OCI-LY7 (cell line): ENCODE results near the gene EXOC6B. TPM values are rescaled to one million over a fixed set of nuclear protein-coding genes. Genes with fewer than 3 reads are reported as not detected.

ENCODE experiments used
- BruUV-seq: library from RNA; stranded (reverse); fragments of 400-500 nt; replicated peaks from 2 replicates; lab custom pipeline; 2021; lab: Mats Ljungman, UMichigan
- CTCF ChIA-PET: fragments of 300-600 bp; sonication (Branson Sonifier 250); formaldehyde crosslinking; loops from one replicate; lab custom pipeline; 2022; ENCODE audit warnings: antibody characterized with exemption; ENCODE audit not compliant: unreplicated experiment; lab: Charles Lee
- POLR2A ChIA-PET: fragments of 300-600 bp; sonication (Branson Sonifier 250); formaldehyde crosslinking; loops from one replicate; lab custom pipeline; 2022; ENCODE audit warnings: antibody characterized with exemption; lab: Charles Lee
- DNase-seq: peaks from one replicate; pipeline ENCODE4 v3.0.0-alpha.2; 2015; ENCODE audit warnings: low spot score
- H2AFZ ChIP-seq: fragments of 200-600 bp; sonication (generic), shearing (Covaris generic); 2 replicates; pipeline ENCODE4 v1.6.1; 2014; ENCODE audit warnings: mild to moderate bottlenecking, antibody characterized with exemption, low read length, moderate library complexity
- H3K27ac ChIP-seq: fragments of 200-600 bp; sonication (generic); 2 replicates; pipeline ENCODE4 v1.5.1; 2014; ENCODE audit warnings: mixed run types, low read depth, mild to moderate bottlenecking, moderate library complexity, low read length, inconsistent platforms; ENCODE audit not compliant: poor library complexity, severe bottlenecking
- H3K36me3 ChIP-seq: fragments of 200-600 bp; sonication (generic); 2 replicates; pipeline ENCODE4 v1.6.1; 2014; ENCODE audit warnings: mild to moderate bottlenecking, antibody characterized with exemption, low read length, moderate library complexity, mixed read lengths; ENCODE audit not compliant: insufficient read depth
- H3K4me1 ChIP-seq: fragments of 200-600 bp; sonication (generic); 2 replicates; pipeline ENCODE4 v1.5.1; 2014; ENCODE audit warnings: mild to moderate bottlenecking, low read length; ENCODE audit not compliant: insufficient read depth, poor library complexity, severe bottlenecking
- H3K4me2 ChIP-seq: fragments of 200-600 bp; sonication (generic); 2 replicates; pipeline ENCODE4 v1.6.1; 2014; ENCODE audit warnings: mild to moderate bottlenecking, low read length
- H3K4me3 ChIP-seq: fragments of 200-600 bp; sonication (generic); 2 replicates; pipeline ENCODE4 v1.5.1; 2014; ENCODE audit warnings: mild to moderate bottlenecking, low read depth, low read length; ENCODE audit not compliant: poor library complexity, severe bottlenecking
- H3K79me2 ChIP-seq: fragments of 200-600 bp; sonication (generic); 2 replicates; pipeline ENCODE4 v1.6.1; 2016; ENCODE audit warnings: low read depth, mild to moderate bottlenecking, low read length, moderate library complexity, mixed read lengths; ENCODE audit not compliant: insufficient read depth
- H3K9me2 ChIP-seq: fragments of 200-600 bp; sonication (generic); 2 replicates; pipeline ENCODE4 v1.6.1; 2016; ENCODE audit warnings: mild to moderate bottlenecking, low read length, mixed read lengths; ENCODE audit not compliant: insufficient read depth
- H3K9me3 ChIP-seq: fragments of 200-600 bp; sonication (generic); 2 replicates; pipeline ENCODE4 v1.6.1; 2014; ENCODE audit warnings: mild to moderate bottlenecking, mixed run types, low read length, mixed read lengths
- H4K20me1 ChIP-seq: fragments of 200-600 bp; sonication (generic); 2 replicates; pipeline ENCODE4 v1.6.1; 2014; ENCODE audit warnings: mild to moderate bottlenecking, antibody characterized with exemption, low read length, moderate library complexity, mixed read lengths; ENCODE audit not compliant: insufficient read depth
- EZH2phosphoT487 ChIP-seq: fragments of 200-600 bp; sonication (generic); IDR thresholded peaks from 2 replicates; pipeline ENCODE4 v1.6.1; 2018; ENCODE audit warnings: low read depth, borderline replicate concordance, mild to moderate bottlenecking, mixed run types, antibody characterized with exemption, low read length, moderate library complexity, mixed read lengths
- intact Hi-C: fragments of 100-400 bp; cut with micrococcal nuclease; formaldehyde crosslinking; loops from one replicate; pipeline ENCODE4 v1.10.0; 2022; ENCODE audit not compliant: unreplicated experiment
- total RNA-seq, 2 experiments: library from RNA; depleted of rRNA in 1 of 2; stranded (reverse); fragments of >200 nt in 1 of 2; shearing (Covaris generic) in 1 of 2; gene quantifications; 2 replicates each; pipeline ENCODE4 v1.2.3, GENCODE V29; 2014 to 2022
- TF ChIP-seq, protein P1 (sequence below): fragments of 200-600 bp; sonication (generic); conservative IDR thresholded peaks from 2 replicates; pipeline ENCODE4 v1.5.1; 2014; ENCODE audit warnings: mild to moderate bottlenecking, antibody characterized with exemption, low read length, moderate library complexity, mixed read lengths

The EXOC6B gene
- total RNA-seq, 2 experiments from 2014 or later: 5.1 TPM; not detected in 1

- no peak for DNase-seq
- Histone ChIP-seq H3K4me2 (no peak overlapping the region), H3K4me1 (no peaks in the 10 kb centered on the region), H3K9me3 (no peaks in the 10 kb centered on the region), H3K79me2 (no peaks in the 10 kb centered on the region), H3K27ac (no peak overlapping the region), H3K36me3 (no peaks in the 10 kb centered on the region), H3K4me3 (no peak overlapping the region), H4K20me1 (no peaks in the 10 kb centered on the region), H2AFZ (no peak overlapping the region), H3K9me2 (no peaks in the 10 kb centered on the region)
- BruUV-seq: no TSS peak
- ChIA-PET POLR2A (no interaction called here), CTCF (no interaction called here)
- TF ChIP-seq, protein P1, sequence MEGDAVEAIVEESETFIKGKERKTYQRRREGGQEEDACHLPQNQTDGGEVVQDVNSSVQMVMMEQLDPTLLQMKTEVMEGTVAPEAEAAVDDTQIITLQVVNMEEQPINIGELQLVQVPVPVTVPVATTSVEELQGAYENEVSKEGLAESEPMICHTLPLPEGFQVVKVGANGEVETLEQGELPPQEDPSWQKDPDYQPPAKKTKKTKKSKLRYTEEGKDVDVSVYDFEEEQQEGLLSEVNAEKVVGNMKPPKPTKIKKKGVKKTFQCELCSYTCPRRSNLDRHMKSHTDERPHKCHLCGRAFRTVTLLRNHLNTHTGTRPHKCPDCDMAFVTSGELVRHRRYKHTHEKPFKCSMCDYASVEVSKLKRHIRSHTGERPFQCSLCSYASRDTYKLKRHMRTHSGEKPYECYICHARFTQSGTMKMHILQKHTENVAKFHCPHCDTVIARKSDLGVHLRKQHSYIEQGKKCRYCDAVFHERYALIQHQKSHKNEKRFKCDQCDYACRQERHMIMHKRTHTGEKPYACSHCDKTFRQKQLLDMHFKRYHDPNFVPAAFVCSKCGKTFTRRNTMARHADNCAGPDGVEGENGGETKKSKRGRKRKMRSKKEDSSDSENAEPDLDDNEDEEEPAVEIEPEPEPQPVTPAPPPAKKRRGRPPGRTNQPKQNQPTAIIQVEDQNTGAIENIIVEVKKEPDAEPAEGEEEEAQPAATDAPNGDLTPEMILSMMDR: no peak
- no peak for TF ChIP-seq EZH2phosphoT487
- intact Hi-C loops: no loop called here
Measured at GRCh38 chr2:72754628-72755320, 71.1 kb downstream of the EXOC6B start.

- no peaks in the 10 kb centered on the region for H3K79me2 ChIP-seq
- H3K4me1 ChIP-seq: no peaks in the 10 kb centered on the region
- no peaks in the 10 kb centered on the region for H3K9me3 ChIP-seq
- H2AFZ ChIP-seq: no peak overlapping the region
- no peak overlapping the region for H3K27ac ChIP-seq
- H4K20me1 ChIP-seq: no peaks in the 10 kb centered on the region
- no peaks in the 10 kb centered on the region for H3K9me2 ChIP-seq
- H3K36me3 ChIP-seq: no peaks in the 10 kb centered on the region
- no TSS peak for BruUV-seq
- H3K4me2 ChIP-seq: no peak overlapping the region
- no peak overlapping the region for H3K4me3 ChIP-seq
- intact Hi-C loops: no loop called here
- DNase-seq: no peak
- POLR2A ChIA-PET: no interaction called here
- no peak for TF ChIP-seq EZH2phosphoT487
- TF ChIP-seq, protein P1: no peak
- CTCF ChIA-PET: no interaction called here
Measured at GRCh38 chr2:72750977-72751639, 74.7 kb downstream of the EXOC6B start.

- TF ChIP-seq, protein P1: no peak
- no peak for TF ChIP-seq EZH2phosphoT487
- Histone ChIP-seq H2AFZ (no peak overlapping the region), H3K4me1 (no peaks in the 10 kb centered on the region), H3K9me2 (no peaks in the 10 kb centered on the region), H3K9me3 (no peaks in the 10 kb centered on the region), H4K20me1 (no peaks in the 10 kb centered on the region), H3K79me2 (no peaks in the 10 kb centered on the region), H3K27ac (no peak overlapping the region), H3K4me3 (no peak overlapping the region), H3K4me2 (no peak overlapping the region), H3K36me3 (no peaks in the 10 kb centered on the region)
- no peak for DNase-seq
- POLR2A ChIA-PET: no interaction called here
- no TSS peak for BruUV-seq
- CTCF ChIA-PET: no interaction called here
- intact Hi-C loops: no loop called here
Measured at GRCh38 chr2:72750466-72750865, 75.4 kb downstream of the EXOC6B start.
